Natural killer cell (primary cell): ENCODE measurements around the gene MBTPS2. TPM values are rescaled to one million over a fixed set of nuclear protein-coding genes. Genes with fewer than 3 reads are reported as not detected.

Experiments
- ATAC-seq, 3 donors: fragments of 150-1000 bp in 2 of 3; fragments of 200-7000 bp in 1 of 3; cut with Tn5 transposase; 1 replicate in 1 of 3; 2 replicates in 2 of 3; pipeline ENCODE4 v1.10.0; 2021; ENCODE audit warnings: mild to moderate bottlenecking in 2 of 3, moderate library complexity in 2 of 3
- DNase-seq, 2 donors: peaks; one replicate each; pipeline versions ENCODE4 v3.0.0 to v3.0.0-alpha.2; 2013 to 2021; ENCODE audit warnings: mixed read lengths in 1 of 2
- H3K27ac ChIP-seq: one replicate; pipeline ENCODE4 v1.5.1; 2013; ENCODE audit warnings: mild to moderate bottlenecking, low read length
- H3K27me3 ChIP-seq: one replicate; pipeline ENCODE4 v1.6.1; 2013; ENCODE audit warnings: low read length; ENCODE audit not compliant: control insufficient read depth, insufficient read depth
- H3K36me3 ChIP-seq: one replicate; pipeline ENCODE4 v1.6.1; 2013; ENCODE audit warnings: low read length; ENCODE audit not compliant: control insufficient read depth, insufficient read depth
- H3K4me1 ChIP-seq: one replicate; pipeline ENCODE4 v1.6.1; 2013; ENCODE audit warnings: low read length; ENCODE audit not compliant: control insufficient read depth, insufficient read depth
- H3K4me3 ChIP-seq: one replicate; pipeline ENCODE4 v1.5.1; 2013; ENCODE audit warnings: low read length
- H3K9me3 ChIP-seq: one replicate; pipeline ENCODE4 v1.6.1; 2013; ENCODE audit warnings: low read length; ENCODE audit not compliant: control insufficient read depth, insufficient read depth
- H3K27ac Mint-ChIP-seq, 2 donors: one replicate each; pipeline ENCODE4 v1.8.0; 2022; ENCODE audit warnings: mild to moderate bottlenecking in 2 of 2, mixed read lengths in 2 of 2, moderate library complexity in 1 of 2
- H3K27me3 Mint-ChIP-seq, 2 donors: one replicate each; pipeline ENCODE4 v1.8.0; 2022; ENCODE audit warnings: low read depth in 2 of 2, mixed read lengths in 2 of 2
- H3K36me3 Mint-ChIP-seq: one replicate; pipeline ENCODE4 v1.8.0; 2022; ENCODE audit warnings: mixed read lengths
- H3K4me1 Mint-ChIP-seq, 2 donors: one replicate each; pipeline ENCODE4 v1.8.0; 2022; ENCODE audit warnings: mixed read lengths in 2 of 2
- H3K4me3 Mint-ChIP-seq: one replicate; pipeline ENCODE4 v1.8.0; 2022; ENCODE audit warnings: mild to moderate bottlenecking, moderate library complexity, mixed read lengths
- H3K9me3 Mint-ChIP-seq, 2 donors: one replicate each; pipeline ENCODE4 v1.8.0; 2022; ENCODE audit warnings: mixed read lengths in 2 of 2
- WGBS: methylation state at CpG from one replicate; pipeline ENCODE4 v1.1.7; 2013; ENCODE audit warnings: missing lambda C conversion rate; ENCODE audit not compliant: insufficient coverage; 5-methylcytosine and 5-hydroxymethylcytosine counted together
- intact Hi-C: fragments of 100-400 bp; cut with micrococcal nuclease; formaldehyde crosslinking; loops from one replicate; pipeline ENCODE4 v1.14.2; 2022
- total RNA-seq, 4 donors: library from RNA; stranded (reverse); fragments of 120-200 nt in 1 of 4; gene quantifications; one replicate each; pipeline versions ENCODE4 v1.2.3 to v1.2.4, GENCODE V29; 2013 to 2022
- TF ChIP-seq, protein P1 (sequence below): fragments of 200-600 bp; IDR thresholded peaks from one replicate; pipeline ENCODE4 v1.8.0; 2022; ENCODE audit warnings: antibody characterized with exemption

The MBTPS2 gene
- 1 to 10 TPM; 5.0 to 7.5 (median 5.6) TPM for total RNA-seq
- total RNA-seq (2013), result 7.1 TPM

GRCh38 chrX:21839334-21840192 is at the start of gene MBTPS2:
MBTPS2 (plus strand) TSS chrX:21839617; CDS start chrX:21839735, 118 bp downstream.
- Histone ChIP-seq H3K27ac (peak within 1 kb of the TSS; percentile 72), H3K36me3 (no peaks in the 10 kb centered on the region), H3K4me3 (peak within 1 kb of the TSS; percentile 79), H3K9me3 (no peaks in the 10 kb centered on the region), H3K27me3 (no peaks in the 10 kb centered on the region), H3K4me1 (peaks cover 10% of the 10 kb centered on the region)
- 0% methylated on average over 59 of the region's 61 CpGs for WGBS
- peak within 1 kb of the TSS; percentile 83 to 86 for H3K27ac Mint-ChIP-seq
- peak; percentile 90 to 94 (median 94) for ATAC-seq
- no peaks in the 10 kb centered on the region for H3K9me3 Mint-ChIP-seq
- peak within 1 kb of the TSS; percentile 94 for H3K4me3 Mint-ChIP-seq
- TF ChIP-seq, protein P1, sequence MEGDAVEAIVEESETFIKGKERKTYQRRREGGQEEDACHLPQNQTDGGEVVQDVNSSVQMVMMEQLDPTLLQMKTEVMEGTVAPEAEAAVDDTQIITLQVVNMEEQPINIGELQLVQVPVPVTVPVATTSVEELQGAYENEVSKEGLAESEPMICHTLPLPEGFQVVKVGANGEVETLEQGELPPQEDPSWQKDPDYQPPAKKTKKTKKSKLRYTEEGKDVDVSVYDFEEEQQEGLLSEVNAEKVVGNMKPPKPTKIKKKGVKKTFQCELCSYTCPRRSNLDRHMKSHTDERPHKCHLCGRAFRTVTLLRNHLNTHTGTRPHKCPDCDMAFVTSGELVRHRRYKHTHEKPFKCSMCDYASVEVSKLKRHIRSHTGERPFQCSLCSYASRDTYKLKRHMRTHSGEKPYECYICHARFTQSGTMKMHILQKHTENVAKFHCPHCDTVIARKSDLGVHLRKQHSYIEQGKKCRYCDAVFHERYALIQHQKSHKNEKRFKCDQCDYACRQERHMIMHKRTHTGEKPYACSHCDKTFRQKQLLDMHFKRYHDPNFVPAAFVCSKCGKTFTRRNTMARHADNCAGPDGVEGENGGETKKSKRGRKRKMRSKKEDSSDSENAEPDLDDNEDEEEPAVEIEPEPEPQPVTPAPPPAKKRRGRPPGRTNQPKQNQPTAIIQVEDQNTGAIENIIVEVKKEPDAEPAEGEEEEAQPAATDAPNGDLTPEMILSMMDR, result no peak
- peaks cover 0 to 3% of the 10 kb centered on the region in 2 donors for H3K27me3 Mint-ChIP-seq
- no peaks in the 10 kb centered on the region for H3K36me3 Mint-ChIP-seq
- peaks cover 7% of the 10 kb centered on the region in 2 donors for H3K4me1 Mint-ChIP-seq
- intact Hi-C loops, result no loop called here
- DNase-seq, result peak; percentile 65 to 89

- peaks cover 0 to 43% of the 10 kb centered on the region in 2 donors for H3K27me3 Mint-ChIP-seq
- no peaks in the 10 kb centered on the region for H3K9me3 Mint-ChIP-seq
- no peaks in the 10 kb centered on the region for H3K9me3 ChIP-seq
- ATAC-seq (no peak), DNase-seq (no peak)
- intact Hi-C loops, result no loop called here
- H3K27ac Mint-ChIP-seq, result no peak overlapping the region
- no peaks in the 10 kb centered on the region for H3K36me3 ChIP-seq
- 92% methylated on average over 4 of the region's 6 CpGs for WGBS
- H3K4me1 ChIP-seq, result no peaks in the 10 kb centered on the region
- no peaks in the 10 kb centered on the region for H3K27me3 ChIP-seq
- H3K36me3 Mint-ChIP-seq, result no peaks in the 10 kb centered on the region
- no peaks in the 10 kb centered on the region for H3K4me1 Mint-ChIP-seq
- TF ChIP-seq, protein P1, result no peak
- H3K27ac ChIP-seq, result no peak overlapping the region
- no peak overlapping the region for H3K4me3 Mint-ChIP-seq
- H3K4me3 ChIP-seq, result no peak overlapping the region
Observed at GRCh38 chrX:21798677-21799219, 40.7 kb upstream of the MBTPS2 start.

DNA sequence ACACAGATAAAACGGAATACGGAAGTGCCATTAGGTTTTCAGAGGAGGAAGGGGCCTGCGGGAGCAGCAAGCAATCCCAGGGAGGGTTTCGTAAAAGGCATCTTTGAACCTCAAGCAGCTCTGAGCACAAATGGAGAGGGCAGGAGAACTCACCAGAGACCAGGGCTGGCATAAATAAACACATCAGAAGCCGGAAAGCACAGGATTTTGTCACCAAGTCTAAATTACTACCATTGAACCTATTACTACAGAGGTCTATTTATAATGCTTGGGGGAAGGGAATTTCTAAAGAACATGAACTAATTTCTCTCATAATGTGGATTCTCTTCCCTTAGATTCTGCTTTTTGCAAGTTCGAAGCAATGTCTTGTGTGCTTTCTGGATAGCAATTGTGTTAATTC is 39.6 kb upstream of the MBTPS2 start:
- H3K27ac ChIP-seq, result no peak overlapping the region
- Mint-ChIP-seq H3K36me3 (no peaks in the 10 kb centered on the region), H3K27me3 (peaks cover 0 to 33% of the 10 kb centered on the region in 2 donors), H3K27ac (no peak overlapping the region), H3K4me3 (no peak overlapping the region), H3K9me3 (no peaks in the 10 kb centered on the region), H3K4me1 (no peaks in the 10 kb centered on the region)
- H3K27me3 ChIP-seq, result no peaks in the 10 kb centered on the region
- intact Hi-C loops, result no loop called here
- no peak for ATAC-seq
- H3K4me3 ChIP-seq, result no peak overlapping the region
- H3K36me3 ChIP-seq, result no peaks in the 10 kb centered on the region
- 79% methylated on average over 5 of the region's 6 CpGs for WGBS
- no peak for DNase-seq
- no peaks in the 10 kb centered on the region for H3K9me3 ChIP-seq
- TF ChIP-seq, protein P1, result no peak
- no peaks in the 10 kb centered on the region for H3K4me1 ChIP-seq
